Measurements from ENCODE around the gene OR13C4.

Gene OR13C4

DNA sequence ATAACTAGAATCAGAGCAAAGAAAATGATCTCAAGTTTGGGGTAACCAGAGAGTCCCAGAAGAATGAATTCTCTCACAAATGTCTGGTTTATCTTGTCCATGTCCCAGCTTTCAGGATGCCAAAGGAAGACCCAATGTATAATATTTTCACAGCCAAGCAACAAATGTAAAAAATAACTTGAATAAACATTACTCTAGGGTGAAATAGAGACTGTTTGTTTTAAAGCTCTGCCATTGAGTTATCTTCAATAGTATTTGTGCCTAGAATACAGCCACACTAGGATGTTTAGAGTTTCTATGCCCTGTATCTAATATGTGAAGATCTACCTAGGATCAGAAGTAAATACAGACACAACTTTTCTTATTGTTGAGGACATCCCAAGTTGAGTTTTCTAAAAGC lies at the start of gene OR13C4:
TSS of gene OR13C4 (minus strand) at position 101 of the 400 bp plus-strand sequence. CDS start at position 101, 0 bp downstream.
- no peak for DNase-seq (ENCODE audit: low read depth, low spot score)
- no peak for TF ChIP-seq EZH2 (IDR thresholded peaks at IDR 0.05)
- TF ChIP-seq POLR2AphosphoS5 (IDR thresholded peaks at IDR 0.05; ENCODE audit: borderline replicate concordance, low read depth, low read length), result no peak
- no peak for TF ChIP-seq FOXP2 (optimal IDR thresholded peaks at IDR 0.05; ENCODE audit: control extremely low read depth, extremely low read length, insufficient read depth)
- Histone ChIP-seq H3K27ac (no peak within 1 kb of the TSS), H3K9ac (ENCODE audit: insufficient read length) (no peak within 1 kb of the TSS), H3K9me3 (ENCODE audit: low read depth, low read length) (no peaks in the 10 kb centered on the region), H3K36me3 (ENCODE audit: insufficient read depth, low read length) (no peaks in the 10 kb centered on the region), H3K4me3 (no peak within 1 kb of the TSS)

DNA sequence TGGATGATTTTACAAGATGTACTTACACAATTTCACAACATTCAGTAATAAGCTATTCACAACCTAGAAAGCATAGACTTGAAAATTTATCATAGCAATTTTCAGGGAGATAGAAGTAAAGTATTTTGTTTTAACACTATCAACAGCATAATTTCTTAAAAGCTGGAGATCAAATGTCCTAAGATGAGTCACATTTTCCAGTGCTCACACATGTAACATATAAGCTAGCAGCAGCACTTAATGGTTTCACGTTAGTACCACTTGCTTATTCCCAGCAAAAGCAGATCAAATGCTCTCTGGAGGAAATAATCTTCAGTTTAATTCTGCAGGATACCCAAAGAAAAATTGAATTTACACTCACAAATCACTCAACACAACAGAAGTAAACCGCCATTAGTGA lies 48.4 kb upstream of the OR13C4 start:
- TF ChIP-seq FOXP2 (optimal IDR thresholded peaks at IDR 0.05; ENCODE audit: control extremely low read depth, extremely low read length, insufficient read depth) (no peak), POLR2AphosphoS5 (IDR thresholded peaks at IDR 0.05; ENCODE audit: borderline replicate concordance, low read depth, low read length) (no peak), EZH2 (IDR thresholded peaks at IDR 0.05) (no peak)
- no peak overlapping the region for H3K9ac ChIP-seq (ENCODE audit: insufficient read length)
- DNase-seq (ENCODE audit: low read depth, low spot score), result no peak
- no peak overlapping the region for H3K4me3 ChIP-seq
- H3K36me3 ChIP-seq (ENCODE audit: insufficient read depth, low read length), result no peaks in the 10 kb centered on the region
- no peak overlapping the region for H3K27ac ChIP-seq
- peaks cover 6% of the 10 kb centered on the region; the same call in 1 of the 2 replicates for H3K9me3 ChIP-seq (ENCODE audit: low read depth, low read length)

DNA sequence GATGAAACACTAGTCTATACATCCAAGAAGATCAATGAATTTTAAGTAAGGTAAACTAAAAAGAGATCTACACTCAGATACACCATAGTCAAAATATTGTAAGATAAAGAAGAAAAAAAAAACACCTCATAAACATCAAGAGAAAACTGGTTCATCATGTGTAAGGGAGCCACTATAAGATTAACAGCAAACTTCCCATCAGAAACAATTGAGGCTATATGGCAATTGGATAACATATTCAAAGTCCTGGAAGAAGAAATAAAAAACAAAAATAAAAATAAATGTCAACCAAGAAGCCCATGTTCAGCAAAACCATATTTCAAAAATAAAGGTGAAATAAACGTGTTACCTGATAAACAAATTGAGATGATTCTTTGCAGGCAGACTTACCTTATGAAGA lies 45.6 kb upstream of the OR13C4 start:
- Histone ChIP-seq H3K9me3 (ENCODE audit: low read depth, low read length) (peaks cover 6% of the 10 kb centered on the region; the same call in 1 of the 2 replicates), H3K36me3 (ENCODE audit: insufficient read depth, low read length) (no peaks in the 10 kb centered on the region), H3K27ac (no peak overlapping the region), H3K4me3 (no peak overlapping the region), H3K9ac (ENCODE audit: insufficient read length) (no peak overlapping the region)
- DNase-seq (ENCODE audit: low read depth, low spot score), result no peak
- TF ChIP-seq FOXP2 (optimal IDR thresholded peaks at IDR 0.05; ENCODE audit: control extremely low read depth, extremely low read length, insufficient read depth), result no peak
- TF ChIP-seq POLR2AphosphoS5 (IDR thresholded peaks at IDR 0.05; ENCODE audit: borderline replicate concordance, low read depth, low read length), result no peak
- TF ChIP-seq EZH2 (IDR thresholded peaks at IDR 0.05), result no peak

DNA sequence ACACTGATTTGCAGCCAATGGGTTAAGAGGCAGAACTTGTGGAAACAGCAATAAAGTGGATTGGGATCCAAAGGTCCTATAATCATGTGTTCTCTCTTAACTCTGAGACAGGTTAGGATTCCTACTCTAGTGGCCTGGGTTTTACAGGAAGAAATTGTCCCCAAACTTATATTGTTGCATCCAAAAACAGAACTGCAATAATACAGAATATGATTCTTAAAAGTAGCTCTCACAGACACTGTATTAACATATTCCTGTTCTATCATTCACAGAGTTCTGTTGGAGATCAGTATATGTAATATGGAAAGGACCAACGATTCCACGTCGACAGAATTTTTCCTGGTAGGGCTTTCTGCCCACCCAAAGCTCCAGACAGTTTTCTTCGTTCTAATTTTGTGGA lies 41.9 kb upstream of the OR13C4 start, which contains the start of gene OR13C8:
TSS of gene OR13C8 (plus strand) at position 301 of the 400 bp plus-strand sequence. CDS start at position 301, 0 bp downstream.
- Histone ChIP-seq H3K4me3 (no peak within 1 kb of the TSS), H3K27ac (no peak within 1 kb of the TSS), H3K36me3 (ENCODE audit: insufficient read depth, low read length) (no peaks in the 10 kb centered on the region), H3K9me3 (ENCODE audit: low read depth, low read length) (peaks cover 6% of the 10 kb centered on the region; the same call in 1 of the 2 replicates), H3K9ac (ENCODE audit: insufficient read length) (no peak within 1 kb of the TSS)
- no peak for TF ChIP-seq POLR2AphosphoS5 (IDR thresholded peaks at IDR 0.05; ENCODE audit: borderline replicate concordance, low read depth, low read length)
- no peak for TF ChIP-seq FOXP2 (optimal IDR thresholded peaks at IDR 0.05; ENCODE audit: control extremely low read depth, extremely low read length, insufficient read depth)
- TF ChIP-seq EZH2 (IDR thresholded peaks at IDR 0.05), result no peak
- DNase-seq (ENCODE audit: low read depth, low spot score), result no peak

DNA sequence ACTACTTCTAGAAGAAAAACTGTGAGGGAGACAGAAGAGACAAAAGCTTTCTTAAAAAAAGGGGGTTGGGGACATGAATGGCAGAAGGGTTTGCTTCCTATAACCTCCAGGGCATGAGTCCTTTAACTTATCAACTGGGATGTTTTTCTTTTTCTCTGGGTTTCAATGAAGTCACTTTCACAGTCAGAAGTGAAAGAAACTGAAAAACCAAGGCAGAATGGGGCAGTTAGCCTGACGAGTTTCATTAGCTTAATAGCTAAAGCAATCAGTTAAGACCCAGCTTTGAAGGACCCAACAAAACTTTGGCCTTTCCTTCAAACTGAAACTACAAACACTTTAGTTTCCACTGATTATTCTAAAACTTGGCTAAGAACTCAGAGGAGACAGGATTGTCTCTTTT lies 37.3 kb upstream of the OR13C4 start:
- Histone ChIP-seq H3K36me3 (ENCODE audit: insufficient read depth, low read length) (no peaks in the 10 kb centered on the region), H3K27ac (no peak overlapping the region), H3K9me3 (ENCODE audit: low read depth, low read length) (no peaks in the 10 kb centered on the region), H3K9ac (ENCODE audit: insufficient read length) (no peak overlapping the region), H3K4me3 (no peak overlapping the region)
- no peak for DNase-seq (ENCODE audit: low read depth, low spot score)
- TF ChIP-seq FOXP2 (optimal IDR thresholded peaks at IDR 0.05; ENCODE audit: control extremely low read depth, extremely low read length, insufficient read depth) (no peak), POLR2AphosphoS5 (IDR thresholded peaks at IDR 0.05; ENCODE audit: borderline replicate concordance, low read depth, low read length) (no peak), EZH2 (IDR thresholded peaks at IDR 0.05) (no peak)

GRCh38 chr9:104556830-104557634 lies 30.0 kb upstream of the OR13C4 start:
- TF ChIP-seq POLR2AphosphoS5 (IDR thresholded peaks at IDR 0.05; ENCODE audit: borderline replicate concordance, low read depth, low read length), result no peak
- DNase-seq (ENCODE audit: low read depth, low spot score), result no peak

DNA sequence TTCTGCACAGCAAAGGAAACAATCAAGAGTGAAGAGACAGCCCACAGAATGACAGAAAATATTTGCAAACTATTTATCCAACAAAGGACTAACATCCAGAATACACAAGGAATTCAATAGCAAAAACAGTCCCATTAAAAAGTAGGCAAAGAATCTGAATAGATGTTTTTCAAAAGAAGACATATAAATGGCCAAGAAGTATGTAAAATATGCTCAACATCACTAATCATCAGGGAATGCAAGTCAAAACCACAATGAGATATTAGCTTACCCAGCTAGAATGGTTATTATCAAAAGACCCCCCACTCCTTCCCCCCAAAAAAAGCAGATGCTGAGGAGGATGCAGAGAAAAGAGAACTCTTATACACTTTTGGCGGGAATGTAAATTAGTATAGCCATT lies 28.5 kb upstream of the OR13C4 start:
- H3K36me3 ChIP-seq (ENCODE audit: insufficient read depth, low read length), result no peaks in the 10 kb centered on the region
- no peaks in the 10 kb centered on the region for H3K9me3 ChIP-seq (ENCODE audit: low read depth, low read length)
- no peak overlapping the region for H3K27ac ChIP-seq
- H3K9ac ChIP-seq (ENCODE audit: insufficient read length), result no peak overlapping the region
- TF ChIP-seq FOXP2 (optimal IDR thresholded peaks at IDR 0.05; ENCODE audit: control extremely low read depth, extremely low read length, insufficient read depth), result no peak
- TF ChIP-seq EZH2 (IDR thresholded peaks at IDR 0.05), result no peak
- TF ChIP-seq POLR2AphosphoS5 (IDR thresholded peaks at IDR 0.05; ENCODE audit: borderline replicate concordance, low read depth, low read length), result no peak
- no peak for DNase-seq (ENCODE audit: low read depth, low spot score)
- H3K4me3 ChIP-seq, result no peak overlapping the region

More at GRCh38 chr9:104556830-104557634, 30.0 kb upstream of the OR13C4 start:
- Histone ChIP-seq H3K9me3 (ENCODE audit: low read depth, low read length) (no peaks in the 10 kb centered on the region), H3K27ac (no peak overlapping the region), H3K36me3 (ENCODE audit: insufficient read depth, low read length) (no peaks in the 10 kb centered on the region), H3K4me3 (no peak overlapping the region), H3K9ac (ENCODE audit: insufficient read length) (no peak overlapping the region)

- Histone ChIP-seq H3K36me3 (ENCODE audit: insufficient read depth, low read length) (no peaks in the 10 kb centered on the region), H3K9me3 (ENCODE audit: low read depth, low read length) (no peaks in the 10 kb centered on the region), H3K27ac (no peak overlapping the region), H3K4me3 (no peak overlapping the region), H3K9ac (ENCODE audit: insufficient read length) (no peak overlapping the region)
- DNase-seq (ENCODE audit: low read depth, low spot score), result no peak
- TF ChIP-seq POLR2AphosphoS5 (IDR thresholded peaks at IDR 0.05; ENCODE audit: borderline replicate concordance, low read depth, low read length) (no peak), EZH2 (IDR thresholded peaks at IDR 0.05) (no peak), FOXP2 (optimal IDR thresholded peaks at IDR 0.05; ENCODE audit: control extremely low read depth, extremely low read length, insufficient read depth) (no peak)
Measured at GRCh38 chr9:104553261-104553660, 26.3 kb upstream of the OR13C4 start.

Data from SK-N-MC (cell line).